GM12801 (cell line): ENCODE data around the gene TBL1X.

Experiments used
- TF ChIP-seq, protein P1 (sequence below): IDR thresholded peaks from one replicate; pipeline ENCODE4 v1.5.1; 2011; ENCODE audit warnings: control low read depth; ENCODE audit not compliant: insufficient read length; ENCODE audit errors: extremely low read depth

The TBL1X gene

DNA sequence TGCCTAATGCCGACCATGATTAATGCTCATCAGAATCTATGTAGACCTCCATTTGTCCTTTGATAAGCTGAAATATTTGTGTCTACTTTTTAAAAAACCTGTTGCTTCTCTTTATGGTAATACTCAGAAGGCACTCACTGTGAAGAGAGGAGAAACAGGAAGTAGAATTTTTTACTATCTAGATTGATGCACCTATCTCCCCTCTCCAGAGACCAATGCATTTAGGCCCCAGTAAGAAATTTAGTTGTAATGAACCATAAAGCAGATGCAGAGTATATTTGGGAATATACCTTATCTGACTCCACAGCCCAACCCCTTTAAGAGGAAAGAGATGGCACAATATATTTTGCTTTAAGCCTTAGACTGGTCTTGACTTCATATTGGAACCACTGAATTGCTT lies 11.1 kb downstream of the TBL1X start:
- TF ChIP-seq, protein P1, sequence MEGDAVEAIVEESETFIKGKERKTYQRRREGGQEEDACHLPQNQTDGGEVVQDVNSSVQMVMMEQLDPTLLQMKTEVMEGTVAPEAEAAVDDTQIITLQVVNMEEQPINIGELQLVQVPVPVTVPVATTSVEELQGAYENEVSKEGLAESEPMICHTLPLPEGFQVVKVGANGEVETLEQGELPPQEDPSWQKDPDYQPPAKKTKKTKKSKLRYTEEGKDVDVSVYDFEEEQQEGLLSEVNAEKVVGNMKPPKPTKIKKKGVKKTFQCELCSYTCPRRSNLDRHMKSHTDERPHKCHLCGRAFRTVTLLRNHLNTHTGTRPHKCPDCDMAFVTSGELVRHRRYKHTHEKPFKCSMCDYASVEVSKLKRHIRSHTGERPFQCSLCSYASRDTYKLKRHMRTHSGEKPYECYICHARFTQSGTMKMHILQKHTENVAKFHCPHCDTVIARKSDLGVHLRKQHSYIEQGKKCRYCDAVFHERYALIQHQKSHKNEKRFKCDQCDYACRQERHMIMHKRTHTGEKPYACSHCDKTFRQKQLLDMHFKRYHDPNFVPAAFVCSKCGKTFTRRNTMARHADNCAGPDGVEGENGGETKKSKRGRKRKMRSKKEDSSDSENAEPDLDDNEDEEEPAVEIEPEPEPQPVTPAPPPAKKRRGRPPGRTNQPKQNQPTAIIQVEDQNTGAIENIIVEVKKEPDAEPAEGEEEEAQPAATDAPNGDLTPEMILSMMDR = no peak

DNA sequence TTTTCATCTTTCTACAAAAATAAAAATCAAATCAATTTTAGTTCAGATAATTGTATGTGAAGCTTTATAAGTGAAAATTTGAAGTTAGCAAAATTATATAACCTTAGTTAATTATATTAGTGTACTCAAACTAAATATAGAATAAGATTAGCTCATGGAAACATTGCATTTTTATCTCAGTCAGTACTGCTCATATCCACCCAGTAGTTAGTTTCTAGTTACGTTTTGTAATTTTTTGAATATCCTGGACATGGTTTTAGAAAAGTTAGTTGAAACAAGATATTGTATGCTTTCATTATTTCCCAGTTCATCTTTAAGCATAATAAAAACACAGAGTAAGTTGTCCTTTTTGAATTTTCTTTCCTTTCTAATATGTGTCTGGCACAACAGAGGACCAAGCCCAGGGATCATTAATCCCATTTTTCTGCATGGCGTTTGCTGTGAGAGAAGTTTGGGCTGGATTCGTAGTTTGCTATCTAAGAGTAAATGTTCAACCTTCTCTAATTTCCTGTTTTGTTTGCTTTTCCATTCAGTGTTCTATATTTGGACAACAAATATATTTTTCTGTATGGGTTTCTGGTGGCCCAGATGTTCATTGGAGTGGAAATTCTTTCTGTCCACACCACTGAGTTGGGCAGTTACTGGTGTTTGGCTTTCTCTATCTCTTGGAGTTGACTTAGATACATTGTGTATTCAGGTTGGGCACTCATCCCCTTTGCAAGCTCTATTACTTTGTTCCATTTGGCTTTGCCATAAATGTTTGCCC lies 12.1 kb downstream of the TBL1X start:
- TF ChIP-seq, protein P1 = no peak

DNA sequence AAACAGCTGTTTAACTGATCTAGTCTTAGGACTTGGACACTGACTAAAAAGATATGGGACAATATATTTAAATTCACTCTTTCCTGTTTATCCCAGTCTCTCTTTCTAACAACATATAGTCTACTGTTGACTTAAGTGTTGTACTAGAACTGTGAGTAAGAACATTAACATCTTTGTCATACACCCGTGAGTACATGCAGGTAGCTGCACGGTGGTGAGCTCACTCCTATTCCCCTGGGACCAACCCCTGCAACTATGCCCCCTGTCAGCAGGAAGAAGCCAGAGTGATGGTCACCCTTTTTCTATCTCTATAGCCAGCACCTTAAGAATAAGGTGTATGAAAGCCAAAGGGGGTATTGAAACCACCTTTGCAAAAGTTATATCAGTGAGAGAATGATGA lies 17.6 kb downstream of the TBL1X start:
- TF ChIP-seq, protein P1 = no peak

DNA sequence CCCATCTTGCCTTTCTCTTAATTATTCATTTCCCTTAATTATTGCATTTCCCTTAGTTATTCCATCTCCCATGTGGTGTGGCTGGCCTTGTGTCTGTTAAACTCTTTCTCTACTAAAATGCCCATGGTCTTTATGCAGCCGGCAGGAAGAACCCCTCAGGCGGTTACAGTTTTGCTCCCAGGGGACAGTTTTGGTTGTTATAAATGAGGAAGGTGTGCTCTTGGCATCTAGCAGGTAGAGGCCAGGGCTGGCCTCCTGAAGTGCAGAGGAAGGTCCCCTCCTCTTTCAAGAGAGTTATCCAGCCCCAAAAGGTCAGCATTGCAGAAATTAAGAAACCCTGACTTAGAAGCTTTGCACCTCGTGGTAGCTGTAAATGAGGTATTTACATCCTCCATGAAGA lies 18.0 kb downstream of the TBL1X start:
- TF ChIP-seq, protein P1 = no peak

DNA sequence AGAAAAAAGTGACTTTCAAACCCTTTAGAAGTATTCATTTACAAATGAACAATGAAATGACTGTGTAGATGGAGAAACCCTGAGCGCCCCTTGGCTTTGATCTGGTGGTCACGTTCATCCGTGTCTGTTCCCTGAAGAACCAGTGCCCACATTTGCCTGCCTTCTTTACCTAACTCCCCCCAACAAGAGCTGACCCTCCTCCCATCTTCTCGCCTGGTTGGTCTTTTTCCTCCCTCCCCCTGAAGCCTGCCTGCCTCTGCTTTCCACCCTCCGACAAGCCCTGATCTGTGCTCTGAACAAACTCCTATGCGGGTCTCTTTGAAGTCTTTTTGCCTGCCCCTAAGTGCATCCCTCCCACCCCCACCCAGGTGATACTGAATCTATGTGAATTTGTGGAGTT lies 18.5 kb downstream of the TBL1X start:
- TF ChIP-seq, protein P1 = no peak

DNA sequence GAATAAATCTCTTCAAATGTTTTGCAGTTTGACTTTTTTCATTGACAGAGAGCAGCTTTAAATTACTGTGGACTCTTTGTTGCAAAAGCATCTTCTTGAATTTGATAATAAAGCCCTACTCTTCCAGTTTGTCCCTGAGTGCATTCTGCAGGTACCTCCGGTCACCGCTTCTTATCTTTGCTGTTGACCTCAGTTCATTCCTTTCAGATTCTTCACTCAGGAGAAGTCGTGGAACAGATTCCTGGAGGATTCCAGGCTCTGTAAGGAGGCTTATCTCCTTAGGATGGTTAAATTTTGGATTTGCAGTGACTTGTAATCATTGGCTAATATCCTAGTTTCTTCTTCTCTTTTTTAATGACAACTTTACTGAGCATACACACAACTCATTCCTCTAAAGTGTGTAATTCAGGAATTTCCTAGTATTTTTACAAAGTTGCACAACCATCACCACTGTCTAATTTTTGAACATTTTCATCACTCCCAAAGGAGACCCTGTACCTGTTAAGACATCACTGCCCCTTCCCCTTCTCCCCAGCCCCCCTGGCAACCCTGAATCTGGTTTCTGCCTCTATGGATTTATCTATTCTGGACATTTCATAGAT lies 22.0 kb downstream of the TBL1X start:
- TF ChIP-seq, protein P1 = no peak

DNA sequence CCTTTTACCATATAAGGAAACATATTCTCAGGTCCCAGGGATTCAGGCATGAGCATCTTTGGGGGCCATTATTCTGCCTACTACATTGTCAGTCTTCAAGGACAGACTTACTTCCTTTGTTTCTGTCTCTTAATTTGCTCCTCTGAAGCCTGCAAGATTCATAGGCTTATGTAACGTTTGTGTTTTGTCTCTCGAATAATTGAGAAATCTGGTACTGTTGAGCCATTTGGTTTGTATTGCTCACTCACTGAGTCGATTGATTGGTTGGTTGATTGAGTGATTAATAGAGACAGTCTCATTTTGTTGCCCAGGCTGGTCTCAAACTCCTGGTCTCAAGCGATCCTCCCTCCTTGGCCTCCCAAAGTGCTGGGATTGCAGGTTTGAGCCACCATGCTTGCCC lies 23.7 kb downstream of the TBL1X start:
- TF ChIP-seq, protein P1 = no peak
